ENCODE measurements around the gene GOLGA6A.
"Not testable (repeated sequence)": the region's sequence is repeated elsewhere in the genome, so short reads cannot be mapped to it uniquely, and the experiment has no call there.

GRCh38 chr15:74056330-74056729 is 26.0 kb downstream of the GOLGA6A start:
- TF ChIP-seq EZH2 (IDR thresholded peaks at IDR 0.05; ENCODE audit: borderline replicate concordance); EZH2phosphoT487 (IDR thresholded peaks at IDR 0.05; ENCODE audit: low read depth, severe bottlenecking, unreplicated experiment): not testable (repeated sequence)
- TF ChIP-seq, protein P1, sequence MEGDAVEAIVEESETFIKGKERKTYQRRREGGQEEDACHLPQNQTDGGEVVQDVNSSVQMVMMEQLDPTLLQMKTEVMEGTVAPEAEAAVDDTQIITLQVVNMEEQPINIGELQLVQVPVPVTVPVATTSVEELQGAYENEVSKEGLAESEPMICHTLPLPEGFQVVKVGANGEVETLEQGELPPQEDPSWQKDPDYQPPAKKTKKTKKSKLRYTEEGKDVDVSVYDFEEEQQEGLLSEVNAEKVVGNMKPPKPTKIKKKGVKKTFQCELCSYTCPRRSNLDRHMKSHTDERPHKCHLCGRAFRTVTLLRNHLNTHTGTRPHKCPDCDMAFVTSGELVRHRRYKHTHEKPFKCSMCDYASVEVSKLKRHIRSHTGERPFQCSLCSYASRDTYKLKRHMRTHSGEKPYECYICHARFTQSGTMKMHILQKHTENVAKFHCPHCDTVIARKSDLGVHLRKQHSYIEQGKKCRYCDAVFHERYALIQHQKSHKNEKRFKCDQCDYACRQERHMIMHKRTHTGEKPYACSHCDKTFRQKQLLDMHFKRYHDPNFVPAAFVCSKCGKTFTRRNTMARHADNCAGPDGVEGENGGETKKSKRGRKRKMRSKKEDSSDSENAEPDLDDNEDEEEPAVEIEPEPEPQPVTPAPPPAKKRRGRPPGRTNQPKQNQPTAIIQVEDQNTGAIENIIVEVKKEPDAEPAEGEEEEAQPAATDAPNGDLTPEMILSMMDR (IDR thresholded peaks at IDR 0.05; ENCODE audit: poor library complexity), result not testable (repeated sequence)
